Muscle of arm (tissue), 12 donors: Measurements from ENCODE around the gene GGA1. TPM values are rescaled to one million over a fixed set of nuclear protein-coding genes. Genes with fewer than 3 reads are reported as not detected.
"Not testable (repeated sequence)": the region's sequence is repeated elsewhere in the genome, so short reads cannot be mapped to it uniquely, and the experiment has no call there.

ENCODE experiments used
- DNase-seq: peaks from one replicate; pipeline ENCODE4 v3.0.0-alpha.2; 2013
- polyA plus RNA-seq, 12 donors: library from polyadenylated mRNA; unstranded; fragments of 120-200 nt; gene quantifications; one replicate each; pipeline ENCODE4 v1.2.1, GENCODE V29; 2013; ENCODE audit not compliant: insufficient read length in 12 of 12

Gene GGA1
- polyA plus RNA-seq, 12 donors, result 24.7 to 53.2 (median 39.4) TPM; not detected in 1

GRCh38 chr22:37569009-37569920, 39.4 kb upstream of the GGA1 start:
- DNase-seq, result no peak

GRCh38 chr22:37569921-37570660, 38.5 kb upstream of the GGA1 start:
- DNase-seq, result no peak

- DNase-seq, result no peak
Observed at GRCh38 chr22:37570661-37570976, 38.0 kb upstream of the GGA1 start.

DNA sequence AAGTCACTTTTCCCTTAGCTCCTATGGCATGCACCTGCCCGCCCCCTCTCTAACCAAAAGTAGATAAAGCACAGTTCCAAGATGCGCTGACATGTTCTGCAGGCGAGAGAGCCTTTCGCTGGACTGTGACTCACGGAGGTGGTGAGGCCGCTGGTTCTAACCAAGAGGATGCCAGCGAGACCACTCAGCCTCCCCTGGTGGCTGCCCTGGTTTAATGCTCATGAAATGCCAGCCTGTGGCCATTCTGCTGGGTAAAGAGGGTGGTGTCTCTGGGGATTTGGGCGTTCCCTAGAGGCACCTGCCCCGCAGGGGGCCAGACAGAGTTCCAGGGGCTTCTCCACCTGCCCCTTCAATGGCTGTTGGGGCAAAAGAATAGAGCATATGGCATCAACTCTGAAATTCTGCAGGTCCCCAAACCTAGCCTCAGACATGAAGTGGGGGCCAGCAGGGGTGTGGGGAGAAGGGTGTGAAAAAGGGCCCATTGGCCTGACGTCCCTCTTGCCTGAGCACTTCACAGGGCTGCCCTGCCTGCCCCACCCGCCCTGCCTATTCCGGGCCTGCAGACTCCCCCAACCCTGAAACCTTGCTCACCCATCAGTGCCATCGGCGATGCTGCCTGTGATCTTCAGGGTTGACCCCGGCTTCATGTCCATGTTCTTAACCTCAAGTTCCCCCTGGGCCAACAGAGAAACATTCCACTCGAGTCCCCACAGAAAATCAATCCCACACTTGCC, 37.2 kb upstream of the GGA1 start:
- DNase-seq, result no peak

GRCh38 chr22:37571992-37572373, 36.7 kb upstream of the GGA1 start:
- DNase-seq, result no peak

GRCh38 chr22:37575490-37576003, 33.1 kb upstream of the GGA1 start:
- DNase-seq, result no peak

GRCh38 chr22:37578002-37578401, 30.6 kb upstream of the GGA1 start:
- no peak for DNase-seq

DNA sequence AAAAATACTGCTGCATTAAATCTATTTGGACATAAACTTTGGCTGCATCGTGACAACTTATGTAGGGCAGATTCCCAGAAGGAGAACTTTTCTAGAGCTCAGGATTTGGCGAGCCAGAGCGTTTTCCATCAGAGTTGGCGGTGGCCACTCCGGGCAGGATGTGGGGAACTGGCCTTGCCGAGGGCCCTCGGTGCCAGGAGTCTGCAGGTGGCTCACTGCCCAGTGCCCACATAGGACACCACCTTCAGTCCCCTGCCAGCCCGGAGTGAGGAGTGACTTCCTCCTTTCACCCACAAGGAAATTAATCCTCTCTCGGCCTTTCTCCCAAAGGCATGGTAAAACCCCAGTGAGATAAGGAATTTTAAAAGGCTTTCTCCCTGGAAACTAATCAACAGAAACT, 27.1 kb upstream of the GGA1 start:
- peak; percentile 61 for DNase-seq

DNA sequence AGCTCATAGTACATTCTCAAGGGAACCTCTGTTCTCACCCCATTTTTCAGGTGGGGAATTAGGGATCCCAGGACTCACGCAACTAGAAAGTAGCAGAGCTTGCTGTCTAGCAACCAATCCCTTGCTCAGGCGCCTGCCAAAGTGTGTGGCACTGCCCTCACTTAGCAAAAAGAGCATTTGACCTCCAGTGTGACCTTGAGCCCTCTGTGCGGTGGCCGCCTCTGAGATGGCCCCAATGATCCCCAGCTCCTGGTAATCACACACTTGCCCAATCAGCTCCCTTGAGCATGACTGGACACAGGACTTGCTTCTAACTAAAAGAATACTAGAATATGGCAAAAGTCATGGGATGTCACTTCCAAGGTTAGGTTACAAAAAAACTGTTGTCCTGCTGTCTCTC, 26.1 kb upstream of the GGA1 start:
- DNase-seq, result no peak

- no peak for DNase-seq
Observed at GRCh38 chr22:37588546-37589215, 20.0 kb upstream of the GGA1 start.

- DNase-seq, result no peak
Observed at GRCh38 chr22:37589636-37590035, 19.0 kb upstream of the GGA1 start.

DNA sequence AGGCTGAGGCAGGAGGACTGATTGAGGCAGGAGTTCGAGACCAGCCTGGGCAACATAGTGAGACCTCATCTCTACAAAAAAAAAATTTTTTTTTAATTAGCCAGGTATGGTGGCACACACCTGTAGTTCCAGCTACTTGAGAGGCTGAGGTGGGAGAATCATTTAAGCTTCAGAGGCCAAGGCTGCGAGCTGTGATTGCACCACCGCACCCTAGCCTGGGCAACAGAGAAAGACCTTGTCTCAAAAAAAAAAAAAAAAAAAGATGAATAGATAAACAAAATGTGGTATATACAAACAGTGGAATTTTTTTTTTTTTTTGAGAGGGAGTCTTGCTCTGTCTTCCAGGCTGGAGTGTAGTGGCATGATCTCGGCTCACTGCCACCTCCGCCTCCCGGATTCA, 17.6 kb upstream of the GGA1 start:
- not testable (repeated sequence) for DNase-seq

DNA sequence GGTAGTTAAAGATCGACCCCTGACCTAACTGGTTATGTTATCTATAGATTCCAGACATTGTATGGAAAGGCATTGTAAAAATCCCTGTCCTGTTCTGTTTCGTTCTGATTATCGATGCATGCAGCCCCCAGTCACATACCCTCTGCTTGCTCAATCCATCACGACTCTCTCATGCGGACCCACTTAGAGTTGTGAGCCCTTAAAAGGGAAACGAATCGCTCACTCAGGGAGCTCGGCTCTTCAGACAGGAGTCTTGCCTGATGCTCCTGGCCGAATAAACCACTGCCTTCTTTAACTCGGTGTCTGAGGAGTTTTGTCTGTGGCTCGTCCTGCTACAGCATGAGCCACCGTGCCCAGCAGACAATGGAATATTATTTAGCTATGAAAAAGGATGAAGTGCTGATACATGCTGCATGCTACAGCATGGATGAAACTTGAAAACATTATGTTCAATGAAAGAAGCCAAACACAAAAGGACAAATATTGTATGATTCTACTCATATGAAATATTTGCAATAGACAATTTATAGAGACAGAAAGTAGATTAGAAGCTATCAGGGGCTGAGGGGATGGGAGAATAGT, 16.7 kb upstream of the GGA1 start:
- no peak for DNase-seq

DNA sequence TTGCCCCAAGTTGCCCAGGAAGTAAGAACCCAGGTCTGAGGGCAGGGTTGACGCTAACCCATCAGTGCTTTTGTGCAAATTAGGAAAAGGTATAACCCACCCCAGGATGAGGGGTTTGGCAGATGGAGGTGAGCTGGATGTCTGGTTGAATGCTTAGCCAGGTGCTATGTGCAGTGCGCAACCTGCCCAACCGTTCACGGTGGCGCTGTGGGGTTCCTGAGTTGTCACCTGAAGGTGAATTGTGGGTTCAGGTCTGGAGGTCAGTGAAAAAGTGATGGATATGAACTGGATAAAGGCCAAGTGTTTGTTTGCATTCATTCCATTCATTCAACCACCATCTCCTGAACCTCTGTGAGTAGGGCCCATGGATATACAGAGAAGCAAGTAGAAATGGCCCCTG, 14.4 kb upstream of the GGA1 start:
- no peak for DNase-seq

GRCh38 chr22:37599153-37599552, 9.5 kb upstream of the GGA1 start:
- peak; percentile 61 for DNase-seq

DNA sequence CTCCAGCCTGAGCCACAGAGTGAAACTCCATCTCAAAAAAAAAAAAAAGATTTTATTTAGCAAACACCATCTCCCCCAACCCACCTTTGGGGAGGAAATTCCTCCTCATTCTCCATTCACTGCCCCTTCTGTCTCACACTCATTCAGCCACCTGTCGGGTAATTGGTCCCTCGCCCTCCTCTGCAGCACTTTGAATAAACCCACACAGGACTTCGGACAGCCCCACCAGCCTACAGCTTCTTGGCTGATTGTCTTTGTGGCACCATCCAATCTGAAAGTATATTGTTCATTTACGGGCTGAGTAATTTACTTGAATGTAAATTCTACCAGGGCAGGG, 7.5 kb upstream of the GGA1 start:
- DNase-seq, result no peak

- no peak for DNase-seq
Observed at GRCh38 chr22:37601540-37602442, 6.8 kb upstream of the GGA1 start.

DNA sequence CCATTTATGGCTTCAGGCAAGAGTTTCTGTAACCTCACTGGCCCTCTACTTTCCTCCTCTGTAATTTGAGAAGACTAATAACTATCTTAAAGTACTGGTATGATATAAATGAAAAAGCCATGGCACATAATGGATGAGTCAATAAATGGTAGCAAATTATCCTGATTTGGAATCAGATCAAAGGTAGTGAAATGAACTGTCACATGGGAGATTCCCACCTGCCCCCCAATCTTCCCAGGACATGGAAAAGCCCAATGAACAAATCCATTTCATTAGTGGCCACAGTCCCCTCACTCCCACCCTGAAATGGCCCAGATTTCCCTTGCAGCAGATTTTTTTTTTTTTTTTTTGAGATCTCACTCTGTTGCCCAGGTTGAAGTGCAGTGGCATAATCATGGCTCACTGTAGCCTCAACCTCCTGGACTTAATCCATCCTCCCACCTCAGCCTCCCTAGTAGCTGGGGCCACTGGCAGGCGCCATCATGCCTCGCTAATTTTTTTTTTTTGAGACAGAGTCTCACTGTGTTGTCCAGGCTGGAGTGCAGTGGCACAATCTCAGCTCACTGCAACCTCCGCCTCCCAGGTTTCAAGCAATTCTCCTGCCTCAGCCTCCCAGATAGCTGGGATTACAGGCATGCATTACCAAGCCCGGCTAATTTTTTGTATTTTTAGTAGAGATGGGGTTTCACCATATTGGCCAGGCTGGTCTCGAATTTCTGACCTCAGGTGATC, 5.9 kb upstream of the GGA1 start:
- not testable (repeated sequence) for DNase-seq

- no peak for DNase-seq
Observed at GRCh38 chr22:37604074-37604473, 4.6 kb upstream of the GGA1 start.

DNA sequence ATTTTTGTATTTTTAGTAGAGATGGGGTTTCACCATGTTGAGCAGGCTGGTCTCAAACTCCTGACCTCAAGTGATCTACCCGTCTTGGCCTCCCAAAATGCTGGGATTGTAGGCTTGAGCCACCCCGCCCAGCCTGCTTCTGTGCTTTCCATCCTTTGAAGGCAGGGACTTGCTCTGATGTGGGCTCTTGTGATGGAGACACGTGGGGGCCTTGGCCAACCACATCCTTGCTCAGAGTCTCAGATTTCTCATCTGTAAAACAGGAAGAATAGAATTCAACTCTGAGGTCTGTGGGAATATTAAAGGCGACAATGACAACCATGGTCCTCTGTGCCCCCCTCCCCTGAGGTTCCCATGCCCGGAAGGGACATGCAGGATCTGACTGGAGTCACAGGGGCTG, 3.8 kb upstream of the GGA1 start:
- DNase-seq, result no peak
